GM12801 (cell line): ENCODE data around the gene ZNF576.

Experiments used
- TF ChIP-seq, protein P1 (sequence below): IDR thresholded peaks from one replicate; pipeline ENCODE4 v1.5.1; 2011; ENCODE audit warnings: control low read depth; ENCODE audit not compliant: insufficient read length; ENCODE audit errors: extremely low read depth

The ZNF576 gene

GRCh38 chr19:43555185-43555770 is 41.1 kb upstream of the ZNF576 start:
- TF ChIP-seq, protein P1, sequence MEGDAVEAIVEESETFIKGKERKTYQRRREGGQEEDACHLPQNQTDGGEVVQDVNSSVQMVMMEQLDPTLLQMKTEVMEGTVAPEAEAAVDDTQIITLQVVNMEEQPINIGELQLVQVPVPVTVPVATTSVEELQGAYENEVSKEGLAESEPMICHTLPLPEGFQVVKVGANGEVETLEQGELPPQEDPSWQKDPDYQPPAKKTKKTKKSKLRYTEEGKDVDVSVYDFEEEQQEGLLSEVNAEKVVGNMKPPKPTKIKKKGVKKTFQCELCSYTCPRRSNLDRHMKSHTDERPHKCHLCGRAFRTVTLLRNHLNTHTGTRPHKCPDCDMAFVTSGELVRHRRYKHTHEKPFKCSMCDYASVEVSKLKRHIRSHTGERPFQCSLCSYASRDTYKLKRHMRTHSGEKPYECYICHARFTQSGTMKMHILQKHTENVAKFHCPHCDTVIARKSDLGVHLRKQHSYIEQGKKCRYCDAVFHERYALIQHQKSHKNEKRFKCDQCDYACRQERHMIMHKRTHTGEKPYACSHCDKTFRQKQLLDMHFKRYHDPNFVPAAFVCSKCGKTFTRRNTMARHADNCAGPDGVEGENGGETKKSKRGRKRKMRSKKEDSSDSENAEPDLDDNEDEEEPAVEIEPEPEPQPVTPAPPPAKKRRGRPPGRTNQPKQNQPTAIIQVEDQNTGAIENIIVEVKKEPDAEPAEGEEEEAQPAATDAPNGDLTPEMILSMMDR = no peak

DNA sequence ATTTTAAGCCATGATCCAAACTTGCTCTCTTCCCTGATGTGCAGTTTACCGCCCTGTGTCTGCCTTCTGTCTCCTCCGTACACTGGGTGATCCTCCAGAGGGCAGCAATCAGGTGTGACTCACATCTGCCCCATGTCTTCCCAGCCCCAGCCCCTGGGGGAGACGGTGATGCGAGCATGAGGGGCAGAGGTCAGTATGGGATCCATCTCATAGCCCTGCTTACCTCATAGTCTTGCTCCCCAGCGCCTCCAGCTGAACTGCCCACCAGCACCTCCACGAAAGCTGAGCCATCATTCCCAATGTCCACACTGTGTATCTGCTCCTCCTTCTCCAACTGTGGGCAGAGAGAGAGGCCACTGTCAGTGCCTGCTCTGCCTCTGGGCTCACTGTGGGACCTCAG is 35.7 kb upstream of the ZNF576 start:
- TF ChIP-seq, protein P1 = no peak

- TF ChIP-seq, protein P1 = no peak
Measured at GRCh38 chr19:43561139-43561970, 35.0 kb upstream of the ZNF576 start.

DNA sequence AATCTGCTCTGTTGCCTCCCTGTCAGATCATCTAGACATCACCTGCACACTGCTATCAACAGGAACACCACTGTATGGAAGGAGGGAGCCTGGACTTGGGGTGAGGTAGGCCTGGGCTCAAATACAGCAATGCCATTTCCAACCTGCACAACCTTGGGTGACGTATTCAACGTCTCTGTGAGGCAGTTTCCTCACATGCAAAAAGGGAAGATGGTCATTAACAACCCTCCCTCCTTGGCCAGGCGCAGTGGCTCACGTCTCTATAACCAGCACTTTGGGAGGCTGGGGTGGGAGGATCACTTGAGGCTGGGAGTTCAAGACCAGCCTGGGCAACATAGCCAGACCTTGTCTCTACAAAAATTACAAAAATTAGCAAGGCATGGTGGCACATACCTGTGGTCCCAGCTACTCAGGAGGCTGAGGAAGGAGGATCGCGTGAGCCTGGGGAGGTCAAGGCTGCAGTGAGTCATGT is 34.1 kb upstream of the ZNF576 start:
- TF ChIP-seq, protein P1 = no peak

DNA sequence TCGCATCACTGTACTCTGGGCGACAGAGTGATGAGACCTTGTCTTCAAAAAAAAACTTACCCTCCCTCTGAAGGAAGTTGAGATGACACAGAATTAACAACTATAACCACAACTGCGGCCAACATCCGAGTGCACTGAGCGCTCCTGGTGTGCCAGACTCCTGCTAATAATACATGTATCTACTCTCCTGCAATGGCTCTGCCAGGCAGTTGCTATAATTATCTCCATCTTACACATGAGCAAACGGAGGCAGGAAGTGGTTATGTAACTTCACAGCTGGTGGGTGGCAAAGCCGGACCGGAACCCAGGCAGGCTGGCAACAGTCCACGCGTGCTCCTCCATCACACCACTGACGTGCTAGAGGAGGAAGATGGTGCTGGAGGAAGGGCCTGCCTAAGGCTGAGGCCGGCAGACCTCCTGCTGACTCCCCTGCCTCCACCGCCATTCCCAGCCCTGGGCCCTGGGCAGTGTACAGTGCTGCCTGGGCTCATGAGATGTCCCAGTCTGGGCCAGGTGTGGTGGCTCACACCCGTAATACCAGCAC is 33.6 kb upstream of the ZNF576 start:
- TF ChIP-seq, protein P1 = no peak

- TF ChIP-seq, protein P1 = no peak
Measured at GRCh38 chr19:43563816-43564457, 32.5 kb upstream of the ZNF576 start.

GRCh38 chr19:43564800-43565199 is 31.6 kb upstream of the ZNF576 start:
- TF ChIP-seq, protein P1 = no peak
